Activated CD8-positive, alpha-beta T cell treated with anti-CD3 and anti-CD28 coated beads for 36 hours (primary cell): ENCODE data around the gene ARFGEF3. TPM values are rescaled to one million over a fixed set of nuclear protein-coding genes. Genes with fewer than 3 reads are reported as not detected.

ENCODE experiments used
- ATAC-seq: fragments of 200-7000 bp; cut with Tn5 transposase; one replicate; pipeline ENCODE4 v1.10.0; 2021; ENCODE audit warnings: mild to moderate bottlenecking, moderate library complexity
- CTCF ChIA-PET: fragments of 350-600 bp; sonication (Branson Sonifier 250); formaldehyde crosslinking; loops from one replicate; lab custom pipeline; 2021; ENCODE audit warnings: antibody characterized with exemption; lab: Charles Lee
- POLR2A ChIA-PET: fragments of 350-600 bp; sonication (Branson Sonifier 250); formaldehyde crosslinking; loops from one replicate; lab custom pipeline; 2021; ENCODE audit warnings: antibody characterized with exemption; lab: Charles Lee
- DNase-seq: peaks from one replicate; pipeline ENCODE4 v3.0.0-alpha.2; 2020
- H3K27ac Mint-ChIP-seq: one replicate; pipeline ENCODE4 v1.8.0; 2021; ENCODE audit warnings: mild to moderate bottlenecking, mixed read lengths
- H3K27me3 Mint-ChIP-seq: one replicate; pipeline ENCODE4 v1.8.0; 2021; ENCODE audit warnings: mixed read lengths
- H3K36me3 Mint-ChIP-seq: one replicate; pipeline ENCODE4 v1.8.0; 2021; ENCODE audit warnings: low read depth, mixed read lengths
- H3K4me1 Mint-ChIP-seq: one replicate; pipeline ENCODE4 v1.8.0; 2021; ENCODE audit warnings: low read depth, mixed read lengths
- H3K4me3 Mint-ChIP-seq: one replicate; pipeline ENCODE4 v1.8.0; 2021; ENCODE audit warnings: mild to moderate bottlenecking, moderate library complexity, mixed read lengths
- H3K9me3 Mint-ChIP-seq: one replicate; pipeline ENCODE4 v1.8.0; 2021; ENCODE audit warnings: mixed read lengths
- intact Hi-C: fragments of 100-400 bp; cut with micrococcal nuclease; formaldehyde crosslinking; loops from one replicate; pipeline ENCODE4 v1.10.0; 2022
- total RNA-seq, 2 experiments: library from RNA; stranded (reverse); gene quantifications; one replicate each; pipeline ENCODE4 v1.2.3, GENCODE V29; 2021
- TF ChIP-seq, protein P1 (sequence below): fragments of 200-600 bp; IDR thresholded peaks from one replicate; pipeline ENCODE4 v1.8.0; 2022; ENCODE audit warnings: antibody characterized with exemption, mild to moderate bottlenecking

ARFGEF3 gene
- total RNA-seq, 2 experiments from 2014 or later, result 1.7 to 1.8 TPM

DNA sequence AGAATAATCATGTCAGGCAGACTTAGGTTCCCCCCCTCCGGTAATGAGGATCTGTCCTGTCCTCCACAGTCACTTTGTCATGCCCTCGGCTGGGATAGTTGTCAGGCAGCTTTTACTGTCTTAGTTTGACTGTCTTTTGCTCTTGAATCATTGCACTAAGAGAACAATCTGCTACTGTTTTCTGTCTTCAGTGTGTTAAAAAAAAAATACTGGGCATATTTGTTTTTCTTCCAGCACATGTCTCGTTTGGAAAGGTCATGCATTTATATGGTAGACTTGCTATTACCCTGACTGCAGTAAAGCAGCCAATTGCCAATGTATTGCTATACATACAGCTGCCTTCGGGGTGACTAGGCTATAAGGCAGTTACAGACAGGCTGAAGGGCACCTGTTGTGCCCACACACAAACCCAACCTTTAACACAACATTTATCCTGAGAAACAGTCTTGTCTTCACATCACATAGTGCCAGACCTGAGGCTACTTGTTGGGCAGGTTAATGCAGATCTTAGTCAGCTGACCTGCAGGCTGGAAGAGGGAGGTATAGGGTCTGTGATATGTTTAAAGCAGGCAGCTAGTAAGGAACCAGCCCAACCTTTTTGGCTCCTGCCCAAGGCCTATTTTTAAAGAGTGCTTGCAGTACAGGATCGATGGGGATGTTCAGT lies 26.7 kb downstream of the ARFGEF3 start:
- DNase-seq (no peak), ATAC-seq (no peak)
- Mint-ChIP-seq H3K4me1 (no peaks in the 10 kb centered on the region), H3K9me3 (no peaks in the 10 kb centered on the region), H3K27me3 (peaks cover 16% of the 10 kb centered on the region), H3K36me3 (no peaks in the 10 kb centered on the region), H3K4me3 (no peak overlapping the region), H3K27ac (no peak overlapping the region)
- intact Hi-C loops, result no loop called here
- ChIA-PET POLR2A (no interaction called here), CTCF (no interaction called here)
- TF ChIP-seq, protein P1, sequence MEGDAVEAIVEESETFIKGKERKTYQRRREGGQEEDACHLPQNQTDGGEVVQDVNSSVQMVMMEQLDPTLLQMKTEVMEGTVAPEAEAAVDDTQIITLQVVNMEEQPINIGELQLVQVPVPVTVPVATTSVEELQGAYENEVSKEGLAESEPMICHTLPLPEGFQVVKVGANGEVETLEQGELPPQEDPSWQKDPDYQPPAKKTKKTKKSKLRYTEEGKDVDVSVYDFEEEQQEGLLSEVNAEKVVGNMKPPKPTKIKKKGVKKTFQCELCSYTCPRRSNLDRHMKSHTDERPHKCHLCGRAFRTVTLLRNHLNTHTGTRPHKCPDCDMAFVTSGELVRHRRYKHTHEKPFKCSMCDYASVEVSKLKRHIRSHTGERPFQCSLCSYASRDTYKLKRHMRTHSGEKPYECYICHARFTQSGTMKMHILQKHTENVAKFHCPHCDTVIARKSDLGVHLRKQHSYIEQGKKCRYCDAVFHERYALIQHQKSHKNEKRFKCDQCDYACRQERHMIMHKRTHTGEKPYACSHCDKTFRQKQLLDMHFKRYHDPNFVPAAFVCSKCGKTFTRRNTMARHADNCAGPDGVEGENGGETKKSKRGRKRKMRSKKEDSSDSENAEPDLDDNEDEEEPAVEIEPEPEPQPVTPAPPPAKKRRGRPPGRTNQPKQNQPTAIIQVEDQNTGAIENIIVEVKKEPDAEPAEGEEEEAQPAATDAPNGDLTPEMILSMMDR, result no peak

DNA sequence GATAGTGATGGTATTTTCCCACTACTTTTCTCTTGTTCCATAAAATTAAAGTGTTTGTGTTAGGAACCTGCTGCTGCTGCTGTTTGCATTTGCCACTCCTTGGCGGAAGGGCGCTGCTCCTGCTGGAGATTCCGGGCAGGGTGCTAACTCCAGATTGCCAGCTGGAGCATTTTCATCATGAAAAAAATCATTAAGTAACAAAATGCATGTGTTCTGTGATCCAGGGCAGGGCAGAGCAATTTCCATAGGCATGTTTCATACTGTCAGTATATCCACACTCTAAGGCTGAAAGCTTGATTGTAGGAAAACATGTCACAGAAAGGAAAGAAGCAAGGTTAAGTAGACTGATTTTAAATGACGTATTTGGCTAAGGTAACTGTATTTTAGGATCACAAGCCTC lies 32.5 kb downstream of the ARFGEF3 start:
- ChIA-PET POLR2A (no interaction called here), CTCF (no interaction called here)
- peaks cover 16% of the 10 kb centered on the region for H3K27me3 Mint-ChIP-seq
- H3K36me3 Mint-ChIP-seq, result no peaks in the 10 kb centered on the region
- TF ChIP-seq, protein P1, result no peak
- H3K9me3 Mint-ChIP-seq, result no peaks in the 10 kb centered on the region
- H3K4me3 Mint-ChIP-seq, result no peak overlapping the region
- H3K4me1 Mint-ChIP-seq, result no peaks in the 10 kb centered on the region
- DNase-seq, result no peak
- ATAC-seq, result no peak
- no peak overlapping the region for H3K27ac Mint-ChIP-seq
- intact Hi-C loops, result no loop called here

GRCh38 chr6:138196122-138196738 lies 34.5 kb downstream of the ARFGEF3 start:
- no peaks in the 10 kb centered on the region for H3K4me1 Mint-ChIP-seq
- H3K36me3 Mint-ChIP-seq, result no peaks in the 10 kb centered on the region
- H3K27ac Mint-ChIP-seq, result no peak overlapping the region
- DNase-seq (no peak), ATAC-seq (no peak)
- H3K4me3 Mint-ChIP-seq, result no peak overlapping the region
- no peaks in the 10 kb centered on the region for H3K9me3 Mint-ChIP-seq
- POLR2A ChIA-PET, result no interaction called here
- intact Hi-C loops, result no loop called here
- CTCF ChIA-PET, result no interaction called here
- H3K27me3 Mint-ChIP-seq, result peaks cover 13% of the 10 kb centered on the region
- TF ChIP-seq, protein P1, result no peak

- Mint-ChIP-seq H3K4me1 (no peaks in the 10 kb centered on the region), H3K36me3 (no peaks in the 10 kb centered on the region), H3K4me3 (no peak overlapping the region), H3K27me3 (peaks cover 15% of the 10 kb centered on the region), H3K27ac (no peak overlapping the region), H3K9me3 (no peaks in the 10 kb centered on the region)
- POLR2A ChIA-PET, result no interaction called here
- intact Hi-C loops, result no loop called here
- DNase-seq, result no peak
- CTCF ChIA-PET, result no interaction called here
- TF ChIP-seq, protein P1, result no peak
- ATAC-seq, result no peak
These were observed 35.8 kb downstream of the ARFGEF3 start for GRCh38 chr6:138197570-138197969.

GRCh38 chr6:138198430-138199091 lies 36.8 kb downstream of the ARFGEF3 start:
- Mint-ChIP-seq H3K36me3 (no peaks in the 10 kb centered on the region), H3K27ac (no peak overlapping the region)
- intact Hi-C loops, result no loop called here

More at GRCh38 chr6:138198430-138199091, 36.8 kb downstream of the ARFGEF3 start:
- H3K9me3 Mint-ChIP-seq, result no peaks in the 10 kb centered on the region
- CTCF ChIA-PET, result no interaction called here
- DNase-seq (no peak), ATAC-seq (no peak)
- no peak overlapping the region for H3K4me3 Mint-ChIP-seq
- no peaks in the 10 kb centered on the region for H3K4me1 Mint-ChIP-seq
- TF ChIP-seq, protein P1, result no peak
- H3K27me3 Mint-ChIP-seq, result peaks cover 17% of the 10 kb centered on the region
- POLR2A ChIA-PET, result no interaction called here
